ENCODE measurements around the gene NSD1. TPM values are rescaled to one million over a fixed set of nuclear protein-coding genes. Genes with fewer than 3 reads are reported as not detected.

Gene NSD1
- total RNA-seq, 4 donors from 2014 or later = 25.4 to 32.7 (median 29.0) TPM

DNA sequence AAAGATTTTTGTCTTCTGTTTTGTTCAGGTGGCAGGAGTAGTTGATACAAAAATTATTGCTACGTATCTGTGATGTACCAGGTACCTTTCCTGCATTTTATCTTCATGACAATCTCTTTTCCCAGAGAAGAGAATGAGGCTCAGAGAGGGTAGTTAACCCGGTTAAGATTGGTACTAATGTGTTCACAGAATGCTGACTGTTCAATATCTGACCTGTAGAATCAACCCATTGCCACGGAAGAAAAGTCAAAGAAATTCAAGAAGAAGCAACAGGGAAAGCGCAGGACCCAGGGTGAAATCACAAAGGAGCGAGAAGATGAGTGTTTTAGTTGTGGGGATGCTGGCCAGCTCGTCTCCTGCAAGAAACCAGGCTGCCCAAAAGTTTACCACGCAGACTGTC, 158.2 kb downstream of the NSD1 start:
- no peak for DNase-seq

DNA sequence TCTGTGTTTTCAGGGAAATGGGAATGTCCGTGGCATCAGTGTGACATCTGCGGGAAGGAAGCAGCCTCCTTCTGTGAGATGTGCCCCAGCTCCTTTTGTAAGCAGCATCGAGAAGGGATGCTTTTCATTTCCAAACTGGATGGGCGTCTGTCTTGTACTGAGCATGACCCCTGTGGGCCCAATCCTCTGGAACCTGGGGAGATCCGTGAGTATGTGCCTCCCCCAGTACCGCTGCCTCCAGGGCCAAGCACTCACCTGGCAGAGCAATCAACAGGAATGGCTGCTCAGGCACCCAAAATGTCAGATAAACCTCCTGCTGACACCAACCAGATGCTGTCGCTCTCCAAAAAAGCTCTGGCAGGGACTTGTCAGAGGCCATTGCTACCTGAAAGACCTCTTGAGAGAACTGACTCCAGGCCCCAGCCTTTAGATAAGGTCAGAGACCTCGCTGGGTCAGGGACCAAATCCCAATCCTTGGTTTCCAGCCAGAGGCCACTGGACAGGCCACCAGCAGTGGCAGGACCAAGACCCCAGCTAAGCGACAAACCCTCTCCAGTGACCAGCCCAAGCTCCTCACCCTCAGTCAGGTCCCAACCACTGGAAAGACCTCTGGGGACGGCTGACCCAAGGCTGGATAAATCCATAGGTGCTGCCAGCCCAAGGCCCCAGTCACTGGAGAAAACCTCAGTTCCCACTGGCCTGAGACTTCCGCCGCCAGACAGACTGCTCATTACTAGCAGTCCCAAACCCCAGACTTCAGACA, 160.4 kb downstream of the NSD1 start:
- H3K36me3 ChIP-seq = peaks cover 5 to 52% of the 10 kb centered on the region in 2 donors
- intact Hi-C loops (cut with DNase I; ENCODE audit: low total_unique reads) (no loop called here), in situ Hi-C loops (cut with MboI; ENCODE audit: low sequenced_read_pairs in 4 of 4) (no loop called here)
- H3K4me1 ChIP-seq = peaks cover 0 to 4% of the 10 kb centered on the region in 2 donors
- ATAC-seq = no peak
- H3K9me3 ChIP-seq = no peaks in the 10 kb centered on the region
- no peak overlapping the region for H3K4me3 ChIP-seq
- no peak overlapping the region for H3K27ac ChIP-seq
- no peaks in the 10 kb centered on the region for H3K27me3 ChIP-seq
- TF ChIP-seq, protein P1, sequence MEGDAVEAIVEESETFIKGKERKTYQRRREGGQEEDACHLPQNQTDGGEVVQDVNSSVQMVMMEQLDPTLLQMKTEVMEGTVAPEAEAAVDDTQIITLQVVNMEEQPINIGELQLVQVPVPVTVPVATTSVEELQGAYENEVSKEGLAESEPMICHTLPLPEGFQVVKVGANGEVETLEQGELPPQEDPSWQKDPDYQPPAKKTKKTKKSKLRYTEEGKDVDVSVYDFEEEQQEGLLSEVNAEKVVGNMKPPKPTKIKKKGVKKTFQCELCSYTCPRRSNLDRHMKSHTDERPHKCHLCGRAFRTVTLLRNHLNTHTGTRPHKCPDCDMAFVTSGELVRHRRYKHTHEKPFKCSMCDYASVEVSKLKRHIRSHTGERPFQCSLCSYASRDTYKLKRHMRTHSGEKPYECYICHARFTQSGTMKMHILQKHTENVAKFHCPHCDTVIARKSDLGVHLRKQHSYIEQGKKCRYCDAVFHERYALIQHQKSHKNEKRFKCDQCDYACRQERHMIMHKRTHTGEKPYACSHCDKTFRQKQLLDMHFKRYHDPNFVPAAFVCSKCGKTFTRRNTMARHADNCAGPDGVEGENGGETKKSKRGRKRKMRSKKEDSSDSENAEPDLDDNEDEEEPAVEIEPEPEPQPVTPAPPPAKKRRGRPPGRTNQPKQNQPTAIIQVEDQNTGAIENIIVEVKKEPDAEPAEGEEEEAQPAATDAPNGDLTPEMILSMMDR (IDR thresholded peaks at IDR 0.05 in 4 of 5, conservative IDR thresholded peaks at IDR 0.05 in 1 of 5) = no peak
- TF ChIP-seq POLR2A (IDR thresholded peaks at IDR 0.05) = no peak
- no peak for DNase-seq

More for the DNA sequence above, 158.2 kb downstream of the NSD1 start:
- Histone ChIP-seq H3K9me3 (no peaks in the 10 kb centered on the region), H3K27me3 (no peaks in the 10 kb centered on the region), H3K4me3 (no peak overlapping the region), H3K36me3 (peaks cover 5 to 72% of the 10 kb centered on the region in 2 donors), H3K4me1 (peaks cover 0 to 4% of the 10 kb centered on the region in 2 donors), H3K27ac (no peak overlapping the region)
- in situ Hi-C loops (cut with MboI; ENCODE audit: low sequenced_read_pairs in 4 of 4) = no loop called here
- ATAC-seq = no peak
- intact Hi-C loops (cut with DNase I; ENCODE audit: low total_unique reads) = no loop called here
- no peak for TF ChIP-seq POLR2A (IDR thresholded peaks at IDR 0.05)
- TF ChIP-seq, protein P1 (IDR thresholded peaks at IDR 0.05 in 4 of 5, conservative IDR thresholded peaks at IDR 0.05 in 1 of 5) = no peak

DNA sequence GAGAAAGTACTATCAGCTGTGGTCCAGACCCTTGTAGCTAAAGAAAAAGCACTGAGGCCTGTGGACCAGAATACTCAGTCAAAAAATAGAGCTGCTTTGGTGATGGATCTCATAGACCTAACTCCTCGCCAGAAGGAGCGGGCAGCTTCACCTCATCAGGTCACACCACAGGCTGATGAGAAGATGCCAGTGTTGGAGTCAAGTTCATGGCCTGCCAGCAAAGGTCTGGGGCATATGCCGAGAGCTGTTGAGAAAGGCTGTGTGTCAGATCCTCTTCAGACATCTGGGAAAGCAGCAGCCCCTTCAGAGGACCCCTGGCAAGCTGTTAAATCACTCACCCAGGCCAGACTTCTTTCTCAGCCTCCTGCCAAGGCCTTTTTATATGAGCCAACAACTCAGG, 161.1 kb downstream of the NSD1 start:
- DNase-seq = no peak
- H3K27ac ChIP-seq = no peak overlapping the region

DNA sequence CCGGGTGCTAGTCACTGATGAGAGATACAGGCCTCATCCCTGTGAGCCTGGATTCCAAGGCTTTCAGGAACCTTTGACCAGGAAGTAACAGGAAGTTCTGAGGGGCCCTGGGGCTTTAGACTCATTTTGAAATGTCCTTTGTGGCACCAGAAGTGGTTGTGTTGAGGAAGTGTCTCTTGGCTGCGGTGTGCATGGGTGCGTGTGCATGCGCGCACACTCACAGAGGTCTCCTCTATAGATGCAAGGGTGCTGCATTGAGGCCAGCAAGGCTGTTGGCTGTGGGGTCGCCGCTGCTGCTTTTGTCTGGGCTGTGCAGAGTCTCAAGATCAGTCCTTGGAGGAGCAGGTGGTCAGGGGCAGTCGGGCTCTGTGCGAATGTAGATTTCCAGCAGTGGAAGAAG, 162.4 kb downstream of the NSD1 start:
- intact Hi-C loops (cut with DNase I; ENCODE audit: low total_unique reads) (no loop called here), in situ Hi-C loops (cut with MboI; ENCODE audit: low sequenced_read_pairs in 4 of 4) (no loop called here)
- peaks cover 5 to 46% of the 10 kb centered on the region in 2 donors for H3K36me3 ChIP-seq
- no peak for ATAC-seq
- H3K27ac ChIP-seq = peak overlapping the region in 2 of 4 donors; percentile 16 to 23
- no peaks in the 10 kb centered on the region for H3K27me3 ChIP-seq
- H3K4me3 ChIP-seq = no peak overlapping the region
- peaks cover 4 to 14% of the 10 kb centered on the region in 2 donors for H3K4me1 ChIP-seq
- H3K9me3 ChIP-seq = no peaks in the 10 kb centered on the region
- DNase-seq = no peak
- TF ChIP-seq, protein P1 (IDR thresholded peaks at IDR 0.05 in 4 of 5, conservative IDR thresholded peaks at IDR 0.05 in 1 of 5) = no peak
- no peak for TF ChIP-seq POLR2A (IDR thresholded peaks at IDR 0.05)

More for the DNA sequence above, 161.1 kb downstream of the NSD1 start:
- H3K27me3 ChIP-seq = no peaks in the 10 kb centered on the region
- no peak for TF ChIP-seq POLR2A (IDR thresholded peaks at IDR 0.05)
- TF ChIP-seq, protein P1 (IDR thresholded peaks at IDR 0.05 in 4 of 5, conservative IDR thresholded peaks at IDR 0.05 in 1 of 5) = no peak
- ATAC-seq = no peak
- peaks cover 0 to 4% of the 10 kb centered on the region in 2 donors for H3K4me1 ChIP-seq
- H3K36me3 ChIP-seq = peaks cover 5 to 46% of the 10 kb centered on the region in 2 donors
- no peak overlapping the region for H3K4me3 ChIP-seq
- H3K9me3 ChIP-seq = no peaks in the 10 kb centered on the region
- in situ Hi-C loops (cut with MboI; ENCODE audit: low sequenced_read_pairs in 4 of 4) (no loop called here), intact Hi-C loops (cut with DNase I; ENCODE audit: low total_unique reads) (no loop called here)

All from gastrocnemius medialis (tissue), 4 donors.